ENCODE measurements around the gene MRPS31.

DNA sequence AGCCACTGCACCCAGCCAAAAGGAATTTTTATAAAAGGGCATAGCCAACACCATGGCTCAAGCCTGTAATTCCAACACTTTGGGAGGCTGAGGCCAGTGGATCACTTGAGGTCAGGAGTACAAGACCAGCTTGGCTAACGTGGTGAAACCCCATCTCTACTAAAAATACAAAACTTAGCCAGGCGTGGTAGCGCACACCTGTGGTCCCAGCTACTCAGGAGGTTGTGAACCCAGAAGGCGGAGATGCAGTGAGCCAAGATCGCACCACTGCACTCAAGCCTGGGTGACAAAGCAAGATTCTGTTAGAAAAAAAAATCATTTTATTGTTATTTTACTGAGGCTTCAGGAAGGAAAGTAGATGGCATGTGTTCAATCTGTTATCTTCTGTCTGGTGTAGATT, 73.3 kb downstream of the MRPS31 start:
- no peak for TF ChIP-seq POLR2AphosphoS5 (IDR thresholded peaks at IDR 0.05; ENCODE audit: low read depth, low read length)
- no peak for TF ChIP-seq EP300 (IDR thresholded peaks at IDR 0.05; ENCODE audit: borderline replicate concordance in 1 of 2, low read depth in 1 of 2, low read length in 1 of 2)
- TF ChIP-seq TEAD4 (IDR thresholded peaks at IDR 0.05; ENCODE audit: borderline replicate concordance, insufficient read depth) = no peak
- no peak for TF ChIP-seq SIN3A (IDR thresholded peaks at IDR 0.05; ENCODE audit: borderline replicate concordance, low read depth, low read length)
- no peak for TF ChIP-seq EZH2phosphoT487 (IDR thresholded peaks at IDR 0.05; ENCODE audit: borderline replicate concordance, low read depth)
- TF ChIP-seq, protein P1, sequence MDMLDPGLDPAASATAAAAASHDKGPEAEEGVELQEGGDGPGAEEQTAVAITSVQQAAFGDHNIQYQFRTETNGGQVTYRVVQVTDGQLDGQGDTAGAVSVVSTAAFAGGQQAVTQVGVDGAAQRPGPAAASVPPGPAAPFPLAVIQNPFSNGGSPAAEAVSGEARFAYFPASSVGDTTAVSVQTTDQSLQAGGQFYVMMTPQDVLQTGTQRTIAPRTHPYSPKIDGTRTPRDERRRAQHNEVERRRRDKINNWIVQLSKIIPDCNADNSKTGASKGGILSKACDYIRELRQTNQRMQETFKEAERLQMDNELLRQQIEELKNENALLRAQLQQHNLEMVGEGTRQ (IDR thresholded peaks at IDR 0.05; ENCODE audit: borderline replicate concordance, low read depth, low read length) = no peak
- no peak for TF ChIP-seq FOXJ3 (CRISPR knock-in tag; IDR thresholded peaks at IDR 0.05)
- TF ChIP-seq, protein P2, sequence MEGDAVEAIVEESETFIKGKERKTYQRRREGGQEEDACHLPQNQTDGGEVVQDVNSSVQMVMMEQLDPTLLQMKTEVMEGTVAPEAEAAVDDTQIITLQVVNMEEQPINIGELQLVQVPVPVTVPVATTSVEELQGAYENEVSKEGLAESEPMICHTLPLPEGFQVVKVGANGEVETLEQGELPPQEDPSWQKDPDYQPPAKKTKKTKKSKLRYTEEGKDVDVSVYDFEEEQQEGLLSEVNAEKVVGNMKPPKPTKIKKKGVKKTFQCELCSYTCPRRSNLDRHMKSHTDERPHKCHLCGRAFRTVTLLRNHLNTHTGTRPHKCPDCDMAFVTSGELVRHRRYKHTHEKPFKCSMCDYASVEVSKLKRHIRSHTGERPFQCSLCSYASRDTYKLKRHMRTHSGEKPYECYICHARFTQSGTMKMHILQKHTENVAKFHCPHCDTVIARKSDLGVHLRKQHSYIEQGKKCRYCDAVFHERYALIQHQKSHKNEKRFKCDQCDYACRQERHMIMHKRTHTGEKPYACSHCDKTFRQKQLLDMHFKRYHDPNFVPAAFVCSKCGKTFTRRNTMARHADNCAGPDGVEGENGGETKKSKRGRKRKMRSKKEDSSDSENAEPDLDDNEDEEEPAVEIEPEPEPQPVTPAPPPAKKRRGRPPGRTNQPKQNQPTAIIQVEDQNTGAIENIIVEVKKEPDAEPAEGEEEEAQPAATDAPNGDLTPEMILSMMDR (IDR thresholded peaks at IDR 0.05) = no peak
- TF ChIP-seq, protein P3, sequence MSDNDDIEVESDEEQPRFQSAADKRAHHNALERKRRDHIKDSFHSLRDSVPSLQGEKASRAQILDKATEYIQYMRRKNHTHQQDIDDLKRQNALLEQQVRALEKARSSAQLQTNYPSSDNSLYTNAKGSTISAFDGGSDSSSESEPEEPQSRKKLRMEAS (IDR thresholded peaks at IDR 0.05; ENCODE audit: low read depth) = no peak
- no peak for TF ChIP-seq RCOR1 (IDR thresholded peaks at IDR 0.05; ENCODE audit: low read length)
- no peak for TF ChIP-seq JUND (IDR thresholded peaks at IDR 0.05)
- no peak for TF ChIP-seq RXRA (IDR thresholded peaks at IDR 0.05; ENCODE audit: borderline replicate concordance, low read depth)
- TF ChIP-seq, protein P4, sequence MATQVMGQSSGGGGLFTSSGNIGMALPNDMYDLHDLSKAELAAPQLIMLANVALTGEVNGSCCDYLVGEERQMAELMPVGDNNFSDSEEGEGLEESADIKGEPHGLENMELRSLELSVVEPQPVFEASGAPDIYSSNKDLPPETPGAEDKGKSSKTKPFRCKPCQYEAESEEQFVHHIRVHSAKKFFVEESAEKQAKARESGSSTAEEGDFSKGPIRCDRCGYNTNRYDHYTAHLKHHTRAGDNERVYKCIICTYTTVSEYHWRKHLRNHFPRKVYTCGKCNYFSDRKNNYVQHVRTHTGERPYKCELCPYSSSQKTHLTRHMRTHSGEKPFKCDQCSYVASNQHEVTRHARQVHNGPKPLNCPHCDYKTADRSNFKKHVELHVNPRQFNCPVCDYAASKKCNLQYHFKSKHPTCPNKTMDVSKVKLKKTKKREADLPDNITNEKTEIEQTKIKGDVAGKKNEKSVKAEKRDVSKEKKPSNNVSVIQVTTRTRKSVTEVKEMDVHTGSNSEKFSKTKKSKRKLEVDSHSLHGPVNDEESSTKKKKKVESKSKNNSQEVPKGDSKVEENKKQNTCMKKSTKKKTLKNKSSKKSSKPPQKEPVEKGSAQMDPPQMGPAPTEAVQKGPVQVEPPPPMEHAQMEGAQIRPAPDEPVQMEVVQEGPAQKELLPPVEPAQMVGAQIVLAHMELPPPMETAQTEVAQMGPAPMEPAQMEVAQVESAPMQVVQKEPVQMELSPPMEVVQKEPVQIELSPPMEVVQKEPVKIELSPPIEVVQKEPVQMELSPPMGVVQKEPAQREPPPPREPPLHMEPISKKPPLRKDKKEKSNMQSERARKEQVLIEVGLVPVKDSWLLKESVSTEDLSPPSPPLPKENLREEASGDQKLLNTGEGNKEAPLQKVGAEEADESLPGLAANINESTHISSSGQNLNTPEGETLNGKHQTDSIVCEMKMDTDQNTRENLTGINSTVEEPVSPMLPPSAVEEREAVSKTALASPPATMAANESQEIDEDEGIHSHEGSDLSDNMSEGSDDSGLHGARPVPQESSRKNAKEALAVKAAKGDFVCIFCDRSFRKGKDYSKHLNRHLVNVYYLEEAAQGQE (IDR thresholded peaks at IDR 0.05; ENCODE audit: low read depth, low read length) = no peak
